Uterus (tissue), 2 donors: ENCODE results near the gene CREBZF.

ENCODE experiments used
- POLR2A ChIP-seq, 2 donors: fragments of 450-650 bp; IDR thresholded peaks; one replicate each; pipeline ENCODE4 v1.6.1; 2016; ENCODE audit warnings: antibody characterized with exemption in 2 of 2, mild to moderate bottlenecking in 1 of 2, moderate library complexity in 1 of 2
- TF ChIP-seq, protein P1 (sequence below), 4 experiments: fragments of 200-600 bp in 2 of 4; fragments of 450-650 bp in 2 of 4; sonication (generic) in 2 of 4; IDR thresholded peaks; one replicate each; pipeline ENCODE4 v1.5.1; 2016 to 2019; ENCODE audit warnings: antibody characterized with exemption in 4 of 4, mild to moderate bottlenecking in 2 of 4, moderate library complexity in 1 of 4

DNA sequence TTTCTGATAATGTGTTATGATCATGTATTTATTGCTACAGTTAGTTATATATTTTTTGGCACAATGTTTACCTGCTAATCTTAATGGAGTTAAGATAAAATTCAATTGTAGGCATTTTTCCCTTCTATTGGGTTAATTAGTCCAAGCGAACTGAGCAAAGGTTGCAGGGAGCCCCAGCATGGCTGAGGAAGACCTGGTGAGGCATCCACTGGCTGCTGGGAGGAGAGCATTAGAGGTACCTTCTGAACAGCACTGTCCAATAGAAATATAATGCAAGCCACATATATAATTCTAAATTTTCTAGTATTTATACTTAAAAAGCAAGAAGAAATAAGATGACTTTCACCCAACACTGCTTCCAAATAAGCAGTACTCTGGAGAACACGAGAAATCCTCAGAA is 17.9 kb downstream of the CREBZF start:
- TF ChIP-seq, protein P1, sequence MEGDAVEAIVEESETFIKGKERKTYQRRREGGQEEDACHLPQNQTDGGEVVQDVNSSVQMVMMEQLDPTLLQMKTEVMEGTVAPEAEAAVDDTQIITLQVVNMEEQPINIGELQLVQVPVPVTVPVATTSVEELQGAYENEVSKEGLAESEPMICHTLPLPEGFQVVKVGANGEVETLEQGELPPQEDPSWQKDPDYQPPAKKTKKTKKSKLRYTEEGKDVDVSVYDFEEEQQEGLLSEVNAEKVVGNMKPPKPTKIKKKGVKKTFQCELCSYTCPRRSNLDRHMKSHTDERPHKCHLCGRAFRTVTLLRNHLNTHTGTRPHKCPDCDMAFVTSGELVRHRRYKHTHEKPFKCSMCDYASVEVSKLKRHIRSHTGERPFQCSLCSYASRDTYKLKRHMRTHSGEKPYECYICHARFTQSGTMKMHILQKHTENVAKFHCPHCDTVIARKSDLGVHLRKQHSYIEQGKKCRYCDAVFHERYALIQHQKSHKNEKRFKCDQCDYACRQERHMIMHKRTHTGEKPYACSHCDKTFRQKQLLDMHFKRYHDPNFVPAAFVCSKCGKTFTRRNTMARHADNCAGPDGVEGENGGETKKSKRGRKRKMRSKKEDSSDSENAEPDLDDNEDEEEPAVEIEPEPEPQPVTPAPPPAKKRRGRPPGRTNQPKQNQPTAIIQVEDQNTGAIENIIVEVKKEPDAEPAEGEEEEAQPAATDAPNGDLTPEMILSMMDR (IDR thresholded peaks at IDR 0.05) = no peak
- TF ChIP-seq POLR2A (IDR thresholded peaks at IDR 0.05) = no peak
